ENCODE measurements around the gene ORAI3.

DNA sequence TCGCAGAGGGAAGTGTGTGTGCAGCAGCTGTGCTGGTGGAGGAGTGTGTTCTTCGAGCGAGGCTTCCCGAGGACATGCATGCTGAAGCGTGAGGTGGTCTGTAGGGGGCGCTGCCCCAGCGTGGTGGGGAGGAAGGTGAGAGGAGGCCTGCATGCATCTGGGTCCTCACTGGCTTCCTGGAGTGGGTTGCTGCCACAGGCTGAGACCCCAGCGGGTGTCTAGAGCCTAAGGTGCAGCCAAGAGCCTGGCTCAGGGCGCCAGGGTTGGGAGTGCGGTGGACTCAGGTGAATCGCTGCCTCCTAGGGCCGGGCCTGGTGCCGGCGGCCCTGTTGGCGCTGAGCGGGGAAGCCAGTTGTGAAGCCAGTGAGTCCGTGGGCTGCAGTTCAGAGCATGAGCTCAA, 28.6 kb downstream of the ORAI3 start:
- TF ChIP-seq, protein P1, sequence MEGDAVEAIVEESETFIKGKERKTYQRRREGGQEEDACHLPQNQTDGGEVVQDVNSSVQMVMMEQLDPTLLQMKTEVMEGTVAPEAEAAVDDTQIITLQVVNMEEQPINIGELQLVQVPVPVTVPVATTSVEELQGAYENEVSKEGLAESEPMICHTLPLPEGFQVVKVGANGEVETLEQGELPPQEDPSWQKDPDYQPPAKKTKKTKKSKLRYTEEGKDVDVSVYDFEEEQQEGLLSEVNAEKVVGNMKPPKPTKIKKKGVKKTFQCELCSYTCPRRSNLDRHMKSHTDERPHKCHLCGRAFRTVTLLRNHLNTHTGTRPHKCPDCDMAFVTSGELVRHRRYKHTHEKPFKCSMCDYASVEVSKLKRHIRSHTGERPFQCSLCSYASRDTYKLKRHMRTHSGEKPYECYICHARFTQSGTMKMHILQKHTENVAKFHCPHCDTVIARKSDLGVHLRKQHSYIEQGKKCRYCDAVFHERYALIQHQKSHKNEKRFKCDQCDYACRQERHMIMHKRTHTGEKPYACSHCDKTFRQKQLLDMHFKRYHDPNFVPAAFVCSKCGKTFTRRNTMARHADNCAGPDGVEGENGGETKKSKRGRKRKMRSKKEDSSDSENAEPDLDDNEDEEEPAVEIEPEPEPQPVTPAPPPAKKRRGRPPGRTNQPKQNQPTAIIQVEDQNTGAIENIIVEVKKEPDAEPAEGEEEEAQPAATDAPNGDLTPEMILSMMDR (IDR thresholded peaks at IDR 0.05), result peak; percentile 66
- TF ChIP-seq MLX (CRISPR knock-in tag; IDR thresholded peaks at IDR 0.05) (no peak), CREM (CRISPR knock-in tag; IDR thresholded peaks at IDR 0.05) (no peak), SMAD3 (CRISPR knock-in tag; IDR thresholded peaks at IDR 0.05; ENCODE audit: borderline replicate concordance) (no peak), MAX (CRISPR knock-in tag; IDR thresholded peaks at IDR 0.05) (no peak), NR1H2 (CRISPR knock-in tag; IDR thresholded peaks at IDR 0.05) (no peak), ATF2 (CRISPR knock-in tag; IDR thresholded peaks at IDR 0.05; ENCODE audit: borderline replicate concordance, low read depth) (no peak), TEAD4 (CRISPR knock-in tag; IDR thresholded peaks at IDR 0.05) (no peak)

Data from WTC11 (cell line).